Measurements from ENCODE around the gene PLD4. TPM values are rescaled to one million over a fixed set of nuclear protein-coding genes. Genes with fewer than 3 reads are reported as not detected.
"Not testable (repeated sequence)": the region's sequence is repeated elsewhere in the genome, so short reads cannot be mapped to it uniquely, and the experiment has no call there.

The PLD4 gene
- total RNA-seq, 6 experiments from 2014 or later: 0.05 to 0.18 (median 0.11) TPM

DNA sequence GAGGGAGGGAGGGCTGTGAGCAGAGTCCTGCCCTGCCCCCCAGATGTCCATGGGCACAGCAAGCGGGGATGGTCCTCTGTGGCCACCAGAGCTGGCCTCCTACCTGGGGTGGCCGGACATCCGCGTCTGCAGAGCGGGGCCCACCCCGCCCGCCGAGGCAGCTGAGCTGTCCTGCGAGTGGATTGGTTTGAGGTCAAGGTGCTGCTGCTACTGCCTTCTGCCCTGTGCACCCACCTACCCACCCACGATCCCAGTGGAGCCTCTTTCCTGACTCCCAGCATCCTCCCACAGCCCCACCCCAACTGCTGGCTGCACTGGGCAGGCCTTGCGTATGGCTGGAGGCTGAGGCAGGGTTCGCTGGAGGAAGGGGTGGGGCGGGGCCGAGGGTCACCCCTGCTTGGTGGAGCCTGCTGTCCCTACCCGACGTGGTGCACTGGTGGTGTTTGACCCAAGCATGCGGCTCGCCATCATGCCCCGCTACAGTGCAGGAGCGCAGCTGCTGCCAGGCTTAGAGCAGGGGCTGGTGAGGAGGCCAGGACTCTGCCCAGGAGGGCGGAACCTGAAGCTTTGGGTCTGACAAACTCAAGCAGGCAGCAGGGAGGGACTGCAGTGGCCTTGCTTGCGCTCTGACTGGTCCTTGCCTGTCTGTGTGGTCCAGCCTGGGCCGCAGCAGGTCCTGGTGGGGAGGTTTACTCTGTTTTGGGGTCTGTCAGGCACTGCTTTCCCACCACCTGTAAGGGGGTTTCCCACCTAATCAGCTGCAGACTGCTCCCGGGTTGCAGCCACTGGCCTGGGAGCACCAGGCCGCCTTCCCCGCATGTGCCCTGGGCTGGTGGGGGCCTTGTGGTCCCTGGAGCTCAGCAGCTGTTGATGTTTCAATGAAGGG is 35.9 kb upstream of the PLD4 start:
- H3K27ac Mint-ChIP-seq: no peak overlapping the region
- H3K9me3 Mint-ChIP-seq: no peaks in the 10 kb centered on the region
- H3K36me3 Mint-ChIP-seq (ENCODE audit: low read depth): no peaks in the 10 kb centered on the region
- H3K27me3 Mint-ChIP-seq (ENCODE audit: insufficient read depth): no peaks in the 10 kb centered on the region; the same call in 1 of the 2 replicates
- no peak overlapping the region for H3K4me3 Mint-ChIP-seq
- H3K4me1 Mint-ChIP-seq (ENCODE audit: low read depth): no peaks in the 10 kb centered on the region
- TF ChIP-seq, protein P1, sequence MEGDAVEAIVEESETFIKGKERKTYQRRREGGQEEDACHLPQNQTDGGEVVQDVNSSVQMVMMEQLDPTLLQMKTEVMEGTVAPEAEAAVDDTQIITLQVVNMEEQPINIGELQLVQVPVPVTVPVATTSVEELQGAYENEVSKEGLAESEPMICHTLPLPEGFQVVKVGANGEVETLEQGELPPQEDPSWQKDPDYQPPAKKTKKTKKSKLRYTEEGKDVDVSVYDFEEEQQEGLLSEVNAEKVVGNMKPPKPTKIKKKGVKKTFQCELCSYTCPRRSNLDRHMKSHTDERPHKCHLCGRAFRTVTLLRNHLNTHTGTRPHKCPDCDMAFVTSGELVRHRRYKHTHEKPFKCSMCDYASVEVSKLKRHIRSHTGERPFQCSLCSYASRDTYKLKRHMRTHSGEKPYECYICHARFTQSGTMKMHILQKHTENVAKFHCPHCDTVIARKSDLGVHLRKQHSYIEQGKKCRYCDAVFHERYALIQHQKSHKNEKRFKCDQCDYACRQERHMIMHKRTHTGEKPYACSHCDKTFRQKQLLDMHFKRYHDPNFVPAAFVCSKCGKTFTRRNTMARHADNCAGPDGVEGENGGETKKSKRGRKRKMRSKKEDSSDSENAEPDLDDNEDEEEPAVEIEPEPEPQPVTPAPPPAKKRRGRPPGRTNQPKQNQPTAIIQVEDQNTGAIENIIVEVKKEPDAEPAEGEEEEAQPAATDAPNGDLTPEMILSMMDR (IDR thresholded peaks at IDR 0.05): no peak
- DNase-seq: no peak

DNA sequence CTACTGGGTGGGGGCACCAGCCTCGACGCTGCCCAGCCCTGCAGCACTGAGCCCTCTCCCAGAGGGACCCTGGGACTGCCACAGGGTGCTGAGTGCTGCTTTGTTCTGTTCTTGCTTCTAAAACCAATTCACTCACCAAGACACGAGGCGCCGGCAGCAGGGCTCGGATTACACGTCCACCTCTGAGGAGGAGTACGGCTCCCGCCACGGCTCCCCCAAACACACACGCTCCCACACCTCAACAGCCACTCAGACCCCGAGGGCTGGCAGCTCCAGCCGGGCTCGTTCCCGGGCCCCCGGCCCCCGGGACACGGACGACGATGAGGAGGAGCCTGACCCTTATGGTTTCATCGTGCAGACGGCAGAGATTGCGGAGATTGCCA is 35.3 kb upstream of the PLD4 start:
- no peaks in the 10 kb centered on the region for H3K36me3 Mint-ChIP-seq (ENCODE audit: low read depth)
- DNase-seq: no peak
- H3K9me3 Mint-ChIP-seq: no peaks in the 10 kb centered on the region
- H3K4me3 Mint-ChIP-seq: no peak overlapping the region
- no peaks in the 10 kb centered on the region; the same call in none of the 2 replicates for H3K27me3 Mint-ChIP-seq (ENCODE audit: insufficient read depth)
- no peak overlapping the region for H3K27ac Mint-ChIP-seq
- TF ChIP-seq, protein P1 (IDR thresholded peaks at IDR 0.05): no peak
- H3K4me1 Mint-ChIP-seq (ENCODE audit: low read depth): no peaks in the 10 kb centered on the region

DNA sequence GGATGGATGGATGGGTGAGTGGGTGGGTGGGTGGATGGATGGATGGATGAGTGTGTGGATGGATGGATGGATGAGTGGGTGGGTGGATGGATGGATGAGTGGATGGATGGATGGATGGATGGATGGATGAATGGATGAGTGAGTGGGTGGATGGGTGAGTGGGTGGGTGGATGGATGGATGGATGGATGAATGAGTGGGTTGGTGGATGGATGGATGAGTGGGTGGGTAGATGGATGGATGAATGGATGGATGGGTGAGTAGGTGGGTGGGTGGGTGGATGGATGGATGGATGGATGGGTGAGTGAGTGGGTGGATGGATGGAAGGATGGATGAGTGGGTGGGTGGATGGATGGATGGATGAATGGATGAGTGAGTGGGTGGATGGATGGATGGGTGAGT is 34.4 kb upstream of the PLD4 start:
- H3K9me3 Mint-ChIP-seq; H3K36me3 Mint-ChIP-seq (ENCODE audit: low read depth); H3K27me3 Mint-ChIP-seq (ENCODE audit: insufficient read depth); H3K4me3 Mint-ChIP-seq; DNase-seq; H3K27ac Mint-ChIP-seq; H3K4me1 Mint-ChIP-seq (ENCODE audit: low read depth): not testable (repeated sequence)

DNA sequence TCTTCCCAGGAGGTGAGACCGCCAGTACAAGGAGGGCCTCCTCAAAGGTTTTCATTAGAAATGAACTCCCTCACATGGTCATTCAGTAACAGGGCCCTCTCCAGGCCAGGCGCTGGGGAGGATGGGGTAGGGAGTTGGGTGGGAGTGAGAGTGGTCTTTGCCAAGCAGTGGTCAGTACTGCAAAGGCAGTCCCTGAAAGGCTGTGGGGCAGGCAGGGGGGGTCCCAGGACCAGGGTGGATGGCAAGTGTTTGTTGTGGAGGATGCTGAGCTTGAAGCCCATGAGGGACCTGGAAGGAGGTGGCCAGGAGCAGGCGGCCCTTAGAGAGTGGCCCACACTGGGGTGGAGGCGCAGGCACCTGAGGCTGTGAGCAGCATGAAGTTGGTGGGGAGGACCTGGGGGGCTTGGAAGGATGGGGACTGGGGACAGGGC is 33.5 kb upstream of the PLD4 start:
- Mint-ChIP-seq H3K9me3 (no peaks in the 10 kb centered on the region), H3K4me3 (no peak overlapping the region), H3K27ac (no peak overlapping the region), H3K36me3 (ENCODE audit: low read depth) (no peaks in the 10 kb centered on the region), H3K4me1 (ENCODE audit: low read depth) (no peaks in the 10 kb centered on the region), H3K27me3 (ENCODE audit: insufficient read depth) (no peaks in the 10 kb centered on the region; the same call in none of the 2 replicates)
- TF ChIP-seq, protein P1 (IDR thresholded peaks at IDR 0.05): no peak
- no peak for DNase-seq

DNA sequence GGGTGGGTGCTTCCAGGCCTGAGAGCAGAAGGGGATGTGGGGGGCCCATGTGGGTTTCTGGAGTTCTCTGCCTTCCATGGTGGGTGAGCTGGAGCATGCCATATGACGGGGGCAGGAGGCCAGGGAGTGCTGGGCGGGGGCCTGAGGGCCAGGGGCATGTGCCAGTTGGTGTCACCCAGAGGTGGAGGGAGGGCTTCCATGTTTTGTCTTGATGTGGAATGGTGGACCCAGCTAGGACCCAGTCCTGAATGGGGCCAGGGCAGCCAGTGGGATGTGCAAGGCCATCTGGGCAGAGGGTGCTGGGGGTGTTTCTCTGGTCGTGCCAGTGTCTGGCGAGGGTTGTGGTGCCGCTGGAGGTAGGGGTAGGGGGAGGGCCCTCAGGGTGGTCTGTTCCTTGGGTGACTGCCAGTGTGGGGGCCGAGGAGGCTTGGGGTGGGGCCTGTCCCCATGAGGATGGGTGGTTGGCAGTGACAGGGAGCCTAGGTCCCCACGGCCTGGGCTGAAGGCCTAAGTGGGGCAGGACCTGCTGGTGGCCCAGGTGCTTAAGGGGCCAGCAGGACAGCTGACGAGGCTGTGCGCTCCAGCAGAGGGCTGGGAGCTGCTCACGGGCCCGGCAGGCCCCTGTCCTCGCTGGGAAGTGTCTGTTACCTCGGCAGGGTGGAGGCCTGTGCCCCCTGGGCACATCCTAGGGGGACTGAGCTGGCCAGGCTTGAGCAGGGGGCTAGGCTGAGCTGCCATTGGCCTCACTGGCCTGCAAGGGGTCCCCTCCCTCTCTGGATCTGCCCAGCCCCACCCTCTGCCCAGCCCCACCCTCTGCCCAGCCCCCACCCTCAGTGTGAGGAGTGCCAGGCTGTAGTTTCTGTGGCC is 32.8 kb upstream of the PLD4 start:
- H3K4me3 Mint-ChIP-seq: no peak overlapping the region
- no peaks in the 10 kb centered on the region for H3K9me3 Mint-ChIP-seq
- peaks cover 5% of the 10 kb centered on the region for H3K4me1 Mint-ChIP-seq (ENCODE audit: low read depth)
- TF ChIP-seq, protein P1 (IDR thresholded peaks at IDR 0.05): no peak
- no peaks in the 10 kb centered on the region; the same call in 1 of the 2 replicates for H3K36me3 Mint-ChIP-seq (ENCODE audit: low read depth)
- no peak overlapping the region for H3K27ac Mint-ChIP-seq
- H3K27me3 Mint-ChIP-seq (ENCODE audit: insufficient read depth): peaks cover 2% of the 10 kb centered on the region
- no peak for DNase-seq
